ENCODE results near the gene CGNL1.
A peak's percentile ranks its signal among the peaks of the same experiment; 100 is the strongest.

DNA sequence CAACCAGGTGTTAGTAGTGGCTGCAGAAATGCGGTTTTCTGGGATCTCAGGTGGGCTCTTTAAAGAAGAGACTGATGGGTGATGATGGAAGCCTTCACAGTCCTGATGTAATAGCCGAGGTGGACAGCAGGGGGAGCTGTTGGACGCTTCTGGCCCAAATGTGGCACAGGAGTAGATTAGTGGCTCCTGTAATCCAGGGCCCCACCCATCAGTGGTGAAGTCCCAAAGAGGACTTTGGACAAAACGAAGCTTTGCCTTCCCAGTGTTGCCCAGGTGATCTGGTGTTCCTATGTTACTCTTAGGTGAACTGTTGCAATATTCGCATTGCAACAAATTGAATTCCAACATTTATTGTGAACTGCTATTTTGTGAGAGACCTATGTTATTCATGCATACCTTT, 183.6 kb downstream of the CGNL1 start:
- TF ChIP-seq CTCF (IDR thresholded peaks at IDR 0.05), result peak; percentile 71 to 92 (median 76)
- TF ChIP-seq POLR2AphosphoS5 (IDR thresholded peaks at IDR 0.05), result no peak
- no peak for TF ChIP-seq POLR2A (IDR thresholded peaks at IDR 0.05)

Measured in upper lobe of left lung (tissue), 4 donors.